Endometrial microvascular endothelial cells (primary cell): ENCODE data around the gene JAZF1. TPM values are rescaled to one million over a fixed set of nuclear protein-coding genes. Genes with fewer than 3 reads are reported as not detected.
"Not testable (repeated sequence)": the region's sequence is repeated elsewhere in the genome, so short reads cannot be mapped to it uniquely, and the experiment has no call there.

ENCODE experiments used
- in situ Hi-C: cut with HindIII; loops from 2 replicates; pipeline ENCODE4 v1.10.0; 2017; ENCODE audit warnings: low sequenced_read_pairs, low pct_unique_long_range_greater_than_20kb; ENCODE audit errors: inconsistent ontology term
- total RNA-seq: library from RNA; depleted of rRNA; stranded (reverse); fragments of >200 nt; gene quantifications from one replicate; pipeline ENCODE4 v1.2.3, GENCODE V29; 2015; ENCODE audit errors: inconsistent ontology term

Gene JAZF1
- total RNA-seq, 1 donor from 2014 or later: 8.9 TPM

GRCh38 chr7:27866256-27866655 lies 314.3 kb downstream of the JAZF1 start:
- in situ Hi-C loops: no loop called here

- in situ Hi-C loops: no loop called here
Observed at GRCh38 chr7:27863880-27864279, 316.7 kb downstream of the JAZF1 start.

- in situ Hi-C loops: no loop called here
Observed at GRCh38 chr7:27861747-27862146, 318.8 kb downstream of the JAZF1 start.

DNA sequence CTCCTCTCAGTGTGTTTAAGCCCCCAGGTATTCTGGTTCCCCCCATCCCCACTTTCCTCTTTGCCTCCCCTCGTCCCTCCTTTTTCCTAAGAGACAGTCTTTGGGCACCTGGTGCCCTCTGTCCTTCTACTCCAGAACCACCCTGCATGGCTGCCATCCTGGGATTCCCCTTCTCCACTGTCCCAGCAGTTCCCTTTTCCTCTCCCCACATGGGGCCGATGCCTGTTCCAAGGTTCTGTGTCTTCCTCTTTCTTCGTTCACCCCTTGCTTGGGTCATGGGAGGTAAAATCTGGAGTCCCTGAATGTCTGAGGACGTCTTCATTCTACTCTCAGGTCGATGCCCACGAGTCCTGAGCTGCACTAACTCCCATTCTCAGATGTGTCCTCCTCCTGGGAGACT lies 319.8 kb downstream of the JAZF1 start:
- in situ Hi-C loops: no loop called here

DNA sequence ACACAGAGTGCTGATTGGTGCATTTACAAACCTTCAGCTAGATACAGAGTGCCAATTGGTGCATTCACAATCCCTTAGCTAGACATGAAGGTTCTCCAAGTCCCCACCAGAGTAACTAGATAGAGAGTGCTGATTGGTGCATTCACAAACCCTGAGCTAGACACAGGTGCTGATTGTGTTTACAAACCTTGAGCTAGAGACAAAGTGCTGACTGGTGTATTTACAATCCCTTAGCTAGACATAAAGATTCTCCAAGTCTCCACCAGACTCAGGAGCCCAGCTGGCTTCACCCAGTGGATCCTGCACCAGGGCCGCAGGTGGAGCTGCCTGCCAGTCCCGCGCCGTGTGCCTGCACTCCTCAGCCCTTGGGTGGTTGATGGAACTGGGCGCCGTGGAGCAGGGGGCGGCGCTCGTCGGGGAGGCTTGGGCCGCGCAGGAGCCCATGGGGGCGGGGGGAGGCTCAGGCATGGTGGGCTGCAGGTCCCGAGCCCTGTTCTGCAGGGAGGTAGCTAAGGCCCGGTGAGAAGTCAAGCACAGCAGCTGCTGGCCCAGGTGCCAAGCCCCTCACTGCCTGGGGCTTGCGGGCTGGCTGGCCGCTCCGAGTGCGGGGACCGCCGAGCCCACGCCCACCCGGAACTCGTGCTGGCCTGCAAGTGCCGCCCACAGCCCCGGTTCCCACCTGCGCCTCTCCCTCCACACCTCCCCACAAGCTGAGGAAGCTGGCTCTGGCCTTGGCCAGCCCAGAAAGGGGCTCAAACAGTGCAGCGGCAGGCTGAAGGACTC lies 323.7 kb downstream of the JAZF1 start:
- in situ Hi-C loops: not testable (repeated sequence)

- in situ Hi-C loops: no loop called here
Observed at GRCh38 chr7:27850531-27850930, 330.1 kb downstream of the JAZF1 start.

GRCh38 chr7:27846388-27846787 lies 334.2 kb downstream of the JAZF1 start:
- in situ Hi-C loops: no loop called here

DNA sequence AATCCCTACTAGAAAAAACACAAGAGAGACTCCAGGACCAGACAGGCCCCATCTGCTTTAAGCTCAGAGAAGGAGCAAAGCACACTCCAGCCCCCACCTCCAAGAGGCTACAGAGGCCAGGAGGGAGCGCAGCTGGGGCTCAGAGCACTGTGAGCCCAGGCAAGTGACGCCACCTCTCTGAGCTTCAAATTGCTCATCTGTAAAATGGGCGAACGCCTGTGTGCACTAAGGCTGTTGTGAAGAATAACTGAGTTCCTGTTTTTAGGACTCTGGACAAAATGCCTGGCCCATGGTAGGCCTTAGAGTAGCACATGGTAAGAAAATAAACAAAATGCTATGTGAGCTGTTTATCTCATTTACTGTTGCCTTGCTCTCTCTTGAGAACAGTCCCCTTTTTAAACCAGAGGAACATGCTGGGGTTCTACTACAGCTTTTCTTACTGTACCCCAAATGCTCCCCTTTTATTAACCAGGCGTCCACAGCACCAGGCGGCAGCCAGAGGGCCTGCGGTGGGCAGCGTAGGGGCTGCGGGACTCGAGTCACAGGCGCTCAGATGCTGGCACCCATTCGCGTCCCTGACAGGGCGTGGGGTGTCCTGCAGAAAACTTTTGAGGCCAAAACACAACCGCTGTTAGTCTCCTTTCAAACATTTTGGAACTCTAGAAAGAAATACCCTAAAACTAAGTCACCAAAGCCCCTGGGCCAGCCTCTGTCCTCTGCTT lies 336.9 kb downstream of the JAZF1 start:
- in situ Hi-C loops: no loop called here

GRCh38 chr7:27842851-27843250 lies 337.7 kb downstream of the JAZF1 start:
- in situ Hi-C loops: no loop called here

DNA sequence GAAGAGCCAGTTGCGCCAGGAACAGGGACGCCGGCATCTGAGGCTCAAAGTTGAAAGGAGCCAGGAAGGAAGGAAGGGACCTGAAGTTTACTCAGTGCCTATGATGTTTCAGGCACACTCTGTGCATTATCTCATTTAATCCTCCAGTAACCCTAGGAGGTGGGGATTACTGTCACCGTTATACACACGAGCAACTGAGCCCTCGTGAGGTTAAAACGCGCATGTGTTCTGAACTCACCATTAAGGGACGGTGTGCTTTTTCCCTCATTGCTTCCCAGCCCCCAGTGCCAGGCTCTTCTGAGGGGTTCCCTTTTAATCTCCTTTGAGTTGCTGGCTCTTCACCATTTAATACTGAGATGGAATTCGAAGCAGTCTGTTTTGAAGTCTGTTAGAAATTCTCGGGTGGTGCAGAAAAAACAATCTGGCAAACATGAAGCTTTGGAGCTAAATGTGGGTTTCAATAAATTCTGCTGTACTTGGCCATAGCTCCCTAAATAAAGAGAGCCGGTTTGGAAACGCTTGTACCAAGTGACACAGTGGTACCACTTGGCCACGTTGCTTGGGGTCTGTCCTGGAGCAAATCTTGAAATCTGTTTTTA lies 338.4 kb downstream of the JAZF1 start:
- in situ Hi-C loops: no loop called here

DNA sequence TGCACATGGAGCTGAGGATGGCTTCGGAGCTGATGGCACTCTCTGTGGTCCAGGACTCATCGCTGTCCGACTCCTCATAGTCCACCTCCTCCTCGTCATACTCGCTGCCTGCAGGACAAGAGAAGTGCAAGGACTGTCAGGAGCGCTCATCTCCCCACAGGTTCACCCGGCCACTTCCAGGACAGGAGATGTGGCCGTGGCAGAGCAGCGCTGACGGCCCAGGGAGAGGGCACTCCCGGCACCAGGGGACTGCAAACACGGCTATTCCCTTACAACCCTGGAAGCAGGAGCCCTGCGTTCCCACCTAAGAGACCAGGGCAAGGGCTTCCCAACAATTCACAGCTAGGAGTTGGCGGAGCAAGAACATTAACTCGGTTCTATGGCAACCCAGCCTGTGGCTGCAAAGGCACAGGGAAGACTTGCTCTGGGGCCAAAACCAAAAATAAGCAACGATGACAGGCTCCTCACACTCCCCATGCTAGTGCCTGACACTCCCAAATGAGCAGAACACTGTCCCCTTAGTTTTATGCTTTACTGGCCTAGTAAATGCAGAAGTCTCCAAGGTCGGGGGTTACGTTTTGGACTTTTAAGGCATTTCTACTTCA lies 339.7 kb downstream of the JAZF1 start:
- in situ Hi-C loops: no loop called here

DNA sequence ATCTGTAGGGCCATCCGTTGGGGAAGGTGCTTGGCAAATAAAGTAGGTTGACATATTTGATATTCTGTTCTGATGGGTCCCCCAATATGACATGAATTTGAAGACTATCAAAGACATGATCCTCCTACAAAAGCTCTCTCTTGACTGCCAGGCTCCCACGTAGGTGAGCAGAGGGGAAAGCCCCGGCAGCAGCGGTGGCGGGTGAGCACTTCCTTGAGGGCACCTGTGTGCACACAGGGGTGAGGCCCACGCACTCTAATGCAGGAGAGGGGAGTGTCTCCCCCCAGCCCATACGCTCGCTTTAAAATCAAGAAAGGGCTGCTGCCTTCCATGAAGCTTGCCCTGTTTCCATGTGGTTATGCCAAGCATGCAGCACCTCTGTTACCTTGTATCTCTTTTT lies 340.3 kb downstream of the JAZF1 start:
- in situ Hi-C loops: no loop called here

- in situ Hi-C loops: no loop called here
Observed at GRCh38 chr7:27839099-27839498, 341.5 kb downstream of the JAZF1 start.

DNA sequence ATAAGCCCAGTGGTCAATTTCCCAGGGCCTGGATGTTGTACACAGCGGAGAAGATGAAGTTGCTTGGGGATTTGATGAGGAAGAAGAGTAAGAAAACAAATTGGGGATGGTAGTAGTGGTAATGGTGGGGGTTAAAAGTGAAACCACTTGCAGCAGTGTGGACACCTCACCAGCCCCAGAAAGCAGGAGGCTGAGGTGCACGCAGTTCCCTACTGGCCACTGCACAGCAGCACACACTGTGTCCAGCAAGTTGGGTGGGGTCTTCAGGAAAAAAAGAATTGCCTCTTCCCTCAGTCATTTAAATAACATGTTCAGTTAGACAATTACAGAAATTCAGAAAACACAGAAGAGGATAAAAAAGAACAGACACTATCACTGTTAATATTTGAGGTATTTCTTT lies 344.1 kb downstream of the JAZF1 start:
- in situ Hi-C loops: no loop called here

DNA sequence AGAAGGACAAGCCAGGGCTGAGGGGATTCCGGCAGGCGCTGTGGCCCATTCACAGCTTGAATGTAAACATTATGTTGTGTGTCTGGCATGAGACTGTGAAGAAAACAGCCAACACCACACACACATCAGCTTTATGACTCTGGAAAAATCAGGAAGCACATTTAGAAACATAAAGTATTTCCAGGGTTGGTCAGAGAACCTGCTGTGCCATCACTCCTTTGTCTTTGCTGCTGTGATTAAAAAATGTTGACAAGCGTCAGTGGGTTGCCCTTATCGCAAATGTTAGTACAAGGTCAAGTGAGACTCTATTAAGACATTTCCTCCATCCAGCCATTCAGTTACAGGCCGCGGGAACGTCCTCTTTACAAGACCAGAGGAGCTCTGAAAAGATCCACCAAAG lies 345.2 kb downstream of the JAZF1 start:
- in situ Hi-C loops: no loop called here

DNA sequence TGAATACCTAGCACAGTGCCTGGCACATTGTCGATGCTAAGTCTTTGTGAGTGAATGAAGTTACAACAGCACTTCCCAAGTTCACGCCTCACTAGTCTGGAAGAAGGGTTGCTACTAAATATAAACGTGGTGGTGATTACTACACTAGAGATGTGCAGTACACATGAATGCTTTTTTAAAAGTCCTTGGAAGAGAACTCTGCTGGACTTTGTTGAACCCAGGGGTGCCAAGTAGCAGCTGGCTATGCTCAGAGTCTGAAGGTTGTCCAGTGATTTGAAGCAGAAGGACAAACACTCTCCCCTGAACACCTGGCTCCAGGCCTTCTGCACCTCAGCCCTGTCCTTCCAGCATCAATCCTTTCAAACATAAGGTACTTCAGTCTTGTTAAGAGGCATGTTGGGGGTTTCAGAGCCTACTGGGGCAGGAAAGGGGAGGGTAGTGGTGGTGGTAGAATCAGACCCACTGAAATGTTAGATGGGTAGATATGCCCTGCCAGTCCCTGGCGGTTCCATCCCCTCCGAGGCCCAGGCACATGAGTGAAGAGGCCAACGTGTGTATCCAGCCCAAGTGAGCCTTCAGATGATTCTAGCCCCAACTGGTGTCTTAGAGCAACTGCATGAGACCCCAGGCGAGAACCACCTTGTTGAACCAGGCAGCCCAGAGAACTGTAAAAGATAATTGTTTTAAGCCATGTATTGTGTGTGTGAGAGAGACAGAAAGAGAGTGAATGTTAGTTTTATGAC lies 346.2 kb downstream of the JAZF1 start:
- in situ Hi-C loops: no loop called here

DNA sequence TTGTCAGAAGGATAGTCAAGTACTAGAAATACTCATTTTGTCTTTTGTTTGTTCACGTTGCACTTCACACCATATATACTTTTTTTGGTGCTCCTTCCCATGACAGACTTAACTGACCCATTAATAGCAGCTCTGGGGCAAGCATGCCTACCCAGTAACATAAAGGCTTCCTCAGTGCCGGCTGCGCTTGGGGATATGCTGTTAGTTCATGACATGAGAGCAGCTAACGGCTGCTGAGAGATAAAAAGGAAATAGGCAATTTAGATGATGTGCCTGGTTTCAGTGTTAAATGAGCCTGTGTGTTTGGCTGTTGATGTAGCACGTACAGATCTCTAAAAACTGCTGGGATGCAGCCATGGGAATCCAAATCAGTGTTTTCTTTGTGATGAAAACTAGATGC lies 354.2 kb downstream of the JAZF1 start:
- in situ Hi-C loops: no loop called here

DNA sequence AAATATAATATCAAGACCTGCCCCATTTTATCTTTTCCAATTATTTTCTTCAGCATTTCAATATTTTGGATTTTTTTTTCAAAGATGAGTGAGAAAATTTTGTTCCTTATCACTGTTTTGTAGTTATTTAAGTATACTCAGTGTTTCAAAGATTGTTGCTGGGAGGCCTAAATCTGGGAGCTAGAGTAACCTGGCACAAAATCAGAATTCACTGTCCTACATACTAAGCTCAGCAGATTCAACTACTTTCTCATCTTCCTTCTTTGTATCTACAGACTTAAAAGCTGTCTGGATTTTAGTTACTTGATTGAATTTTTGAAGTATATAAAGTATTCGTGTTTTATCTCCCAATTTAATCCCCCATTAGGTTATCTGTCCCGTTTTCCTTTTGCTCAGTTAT lies 354.7 kb downstream of the JAZF1 start:
- in situ Hi-C loops: no loop called here

- in situ Hi-C loops: no loop called here
Observed at GRCh38 chr7:27822245-27822644, 358.4 kb downstream of the JAZF1 start.
